ENCODE results near the gene RASAL1.

The RASAL1 gene

GRCh38 chr12:113095405-113095804 is 40.2 kb downstream of the RASAL1 start:
- no peak for DNase-seq

GRCh38 chr12:113094738-113095137 is 40.8 kb downstream of the RASAL1 start:
- no peak for DNase-seq

- DNase-seq: no peak
Observed at GRCh38 chr12:113093409-113094101, 42.0 kb downstream of the RASAL1 start.

GRCh38 chr12:113092607-113093408 is 42.8 kb downstream of the RASAL1 start:
- DNase-seq: no peak

GRCh38 chr12:113091506-113091905 is 44.1 kb downstream of the RASAL1 start:
- no peak for DNase-seq

- no peak for DNase-seq
Observed at GRCh38 chr12:113090740-113091139, 44.8 kb downstream of the RASAL1 start.

GRCh38 chr12:113089839-113090238 is 45.7 kb downstream of the RASAL1 start:
- DNase-seq: no peak

GRCh38 chr12:113088971-113089756 is 46.4 kb downstream of the RASAL1 start:
- no peak for DNase-seq

GRCh38 chr12:113088037-113088436 is 47.5 kb downstream of the RASAL1 start:
- no peak for DNase-seq

- no peak for DNase-seq
Observed at GRCh38 chr12:113087193-113087592, 48.4 kb downstream of the RASAL1 start.

GRCh38 chr12:113086249-113087164 is 49.1 kb downstream of the RASAL1 start:
- no peak for DNase-seq

GRCh38 chr12:113083863-113084435 is 51.6 kb downstream of the RASAL1 start:
- DNase-seq: no peak

GRCh38 chr12:113082486-113083148 is 52.9 kb downstream of the RASAL1 start:
- DNase-seq: no peak

- no peak for DNase-seq
Observed at GRCh38 chr12:113081873-113082272, 53.7 kb downstream of the RASAL1 start.

- DNase-seq: no peak
Observed at GRCh38 chr12:113077859-113078255, 57.7 kb downstream of the RASAL1 start.

GRCh38 chr12:113077057-113077858 is 58.3 kb downstream of the RASAL1 start:
- DNase-seq: no peak

GRCh38 chr12:113075137-113075683 is 60.4 kb downstream of the RASAL1 start:
- no peak for DNase-seq

- no peak for DNase-seq
Observed at GRCh38 chr12:113073586-113073985, 62.0 kb downstream of the RASAL1 start.

GRCh38 chr12:113072136-113072535 is 63.4 kb downstream of the RASAL1 start:
- peak; percentile 60 for DNase-seq
